ENCODE data around the gene STX4.

GRCh38 chr16:31074814-31075183 lies 41.4 kb downstream of the STX4 start:
- TF ChIP-seq POLR2A (IDR thresholded peaks at IDR 0.05) = no peak
- TF ChIP-seq CTCF (IDR thresholded peaks at IDR 0.05) = no peak

Measured in thyroid gland (tissue), 4 donors.